GM10248 (cell line): ENCODE results near the gene TBX2.
"Not testable (repeated sequence)": the region's sequence is repeated elsewhere in the genome, so short reads cannot be mapped to it uniquely, and the experiment has no call there.

Experiments used
- CTCF ChIA-PET: fragments of 300-600 bp; sonication (Branson Sonifier 250); formaldehyde crosslinking; extraction: SDS; loops from one replicate; lab custom pipeline; 2021; ENCODE audit warnings: antibody characterized with exemption; lab: Yijun Ruan, JAX
- POLR2A ChIA-PET: fragments of 350-650 bp; sonication (Branson Sonifier 250); formaldehyde crosslinking; extraction: SDS; loops from one replicate; lab custom pipeline; 2020; ENCODE audit warnings: antibody characterized with exemption; lab: Yijun Ruan, JAX
- DNase-seq: peaks from one replicate; pipeline ENCODE4 v3.0.0; 2012; ENCODE audit errors: extremely low spot score
- CTCF ChIP-seq: IDR thresholded peaks from 2 replicates; pipeline ENCODE4 v1.5.1; 2012; ENCODE audit warnings: mild to moderate bottlenecking, low read depth; ENCODE audit errors: extremely low read depth, missing control alignments, control extremely low read depth

The TBX2 gene

GRCh38 chr17:61425682-61426481, 26.2 kb downstream of the TBX2 start:
- POLR2A ChIA-PET = no interaction called here
- no peak for TF ChIP-seq CTCF
- DNase-seq = no peak
- CTCF ChIA-PET = interaction anchor here (0.8 to 3.1 kb wide), 3 partner anchors 9 to 13 kb away, joined by 3 to 11 read pairs (median 3); no protein-coding TSS in a partner anchor

GRCh38 chr17:61426482-61427304, 27.1 kb downstream of the TBX2 start:
- no peak for TF ChIP-seq CTCF

GRCh38 chr17:61427567-61427966, 27.9 kb downstream of the TBX2 start:
- ChIA-PET CTCF (interaction anchor here (3.1 kb wide), 1 partner anchor 15 kb away, joined by 11 read pairs; no protein-coding TSS in a partner anchor), POLR2A (no interaction called here)
- TF ChIP-seq CTCF = no peak
- no peak for DNase-seq

More at GRCh38 chr17:61426482-61427304, 27.1 kb downstream of the TBX2 start:
- CTCF ChIA-PET = interaction anchor here (0.8 to 3.1 kb wide), 2 partner anchors 9 to 14 kb away, joined by 3 to 11 read pairs; no protein-coding TSS in a partner anchor
- DNase-seq = no peak
- POLR2A ChIA-PET = no interaction called here

GRCh38 chr17:61429274-61429673, 29.6 kb downstream of the TBX2 start:
- CTCF ChIA-PET = interaction anchor here (1.5 to 3.1 kb wide), 3 partner anchors 9 to 16 kb away, joined by 3 to 11 read pairs (median 4); no protein-coding TSS in a partner anchor
- POLR2A ChIA-PET = no interaction called here
- DNase-seq = no peak
- TF ChIP-seq CTCF = no peak

- POLR2A ChIA-PET, DNase-seq: not testable (repeated sequence)
- CTCF ChIA-PET = interaction anchor here (1.5 kb wide), 1 partner anchor 10 kb away, joined by 4 read pairs; no protein-coding TSS in a partner anchor
Observed at GRCh38 chr17:61429831-61430230, 30.2 kb downstream of the TBX2 start.

- no peak for DNase-seq
- POLR2A ChIA-PET = no interaction called here
- no peak for TF ChIP-seq CTCF
- CTCF ChIA-PET = no interaction called here
Observed at GRCh38 chr17:61431594-61432311, 32.1 kb downstream of the TBX2 start.
